Stimulated activated CD4-positive, alpha-beta T cell treated with anti-CD3 and anti-CD28 coated beads, Interleukin-4, amount 100 ng/mL, for 24 hours (primary cell): ENCODE measurements around the gene FYB2.
"Not testable (repeated sequence)": the region's sequence is repeated elsewhere in the genome, so short reads cannot be mapped to it uniquely, and the experiment has no call there.

ENCODE experiments used
- DNase-seq: peaks from one replicate; pipeline ENCODE4 v3.0.0-alpha.2; 2020

FYB2 gene

DNA sequence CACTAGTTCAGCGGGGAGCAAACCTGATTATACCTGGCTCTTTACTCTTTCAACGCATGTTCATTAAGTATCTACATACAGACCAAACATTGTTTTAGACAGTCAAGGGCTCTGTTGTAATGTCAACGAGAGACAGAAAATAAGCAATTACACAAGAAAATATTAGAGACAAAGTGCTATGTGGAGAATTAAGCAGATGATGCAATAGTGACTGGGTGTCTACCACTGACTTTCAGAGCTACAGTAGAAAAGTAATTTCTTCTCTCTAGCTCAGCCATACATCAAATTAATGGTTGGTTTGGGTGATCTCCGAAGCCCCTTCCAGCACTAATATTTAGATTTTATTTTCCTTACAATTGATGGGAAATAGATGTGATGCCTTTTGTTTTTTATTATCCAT is 23.3 kb downstream of the FYB2 start:
- no peak for DNase-seq

DNA sequence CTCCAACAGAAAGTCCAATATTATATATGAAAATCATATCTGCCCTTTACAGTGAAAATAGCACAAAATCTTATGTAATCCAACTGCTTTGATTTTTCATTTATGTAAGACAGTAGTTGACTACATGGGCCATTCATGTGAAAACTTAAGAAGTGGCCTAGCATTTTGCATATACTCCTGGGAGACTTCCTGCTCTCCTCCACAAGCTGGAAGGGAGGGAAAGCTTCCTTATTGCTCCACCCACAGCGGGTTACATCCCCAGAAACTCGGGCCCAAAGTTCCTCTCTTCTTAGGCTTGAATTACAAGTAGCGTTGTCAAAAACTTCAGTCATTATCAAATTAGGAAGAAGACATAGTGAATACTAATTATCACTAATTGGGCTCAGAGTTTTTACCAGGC is 29.2 kb downstream of the FYB2 start:
- no peak for DNase-seq

DNA sequence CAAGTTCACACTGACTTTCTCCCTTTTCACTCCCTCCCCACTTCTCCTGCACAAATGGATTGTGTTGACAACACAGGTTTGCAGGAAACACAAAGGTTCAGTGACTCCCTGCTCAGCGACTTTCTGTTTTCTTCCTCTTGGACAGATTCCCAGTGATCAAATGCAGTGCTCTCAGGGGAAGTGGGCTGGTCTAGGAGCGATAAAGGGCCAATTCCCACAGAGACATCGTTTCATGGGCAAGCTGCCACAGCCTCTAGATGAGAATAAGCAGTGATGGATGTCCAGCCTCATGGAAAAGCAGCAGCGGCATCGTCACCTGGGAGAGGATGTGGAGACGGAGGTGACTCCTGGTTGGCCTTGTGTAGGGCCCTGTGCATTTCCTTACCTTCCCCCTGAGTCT is 30.6 kb downstream of the FYB2 start:
- no peak for DNase-seq

DNA sequence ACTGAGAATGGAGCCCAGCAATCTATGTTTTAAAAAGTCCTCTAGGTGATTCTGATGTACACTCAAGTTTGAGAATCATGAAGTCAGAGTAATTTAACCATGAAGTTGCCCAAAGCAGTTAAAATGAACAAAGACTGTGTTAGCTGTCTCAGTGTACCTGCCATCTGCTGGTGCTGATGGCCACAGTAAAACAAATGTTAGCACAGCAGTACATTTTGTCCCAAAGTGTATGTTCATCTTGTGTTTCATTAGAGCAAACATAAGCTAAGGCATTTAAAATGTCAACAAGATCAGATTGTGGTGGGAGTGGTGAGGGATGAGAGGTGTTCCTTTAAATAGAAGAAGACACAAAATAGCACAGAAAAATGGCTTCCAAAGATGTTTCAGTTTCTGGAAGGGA is 31.1 kb downstream of the FYB2 start:
- no peak for DNase-seq

DNA sequence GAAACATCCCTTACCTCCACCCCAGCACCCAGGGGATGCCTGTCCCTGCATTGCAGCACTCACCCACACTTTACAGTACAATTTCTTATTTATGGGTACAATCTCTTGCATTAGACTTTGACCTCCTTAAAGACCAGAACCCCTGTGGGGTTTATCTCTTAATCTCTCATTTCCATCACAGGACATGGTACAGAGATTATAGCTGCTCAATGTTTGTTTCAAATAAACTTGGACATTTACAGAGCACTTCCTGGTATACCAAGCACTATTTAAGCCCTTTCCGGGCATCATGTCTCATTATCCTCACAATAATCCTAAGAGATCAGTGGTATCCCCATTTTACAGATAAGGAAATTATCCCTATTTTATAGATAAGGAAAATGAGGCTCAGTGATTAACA is 31.9 kb downstream of the FYB2 start:
- DNase-seq = no peak

DNA sequence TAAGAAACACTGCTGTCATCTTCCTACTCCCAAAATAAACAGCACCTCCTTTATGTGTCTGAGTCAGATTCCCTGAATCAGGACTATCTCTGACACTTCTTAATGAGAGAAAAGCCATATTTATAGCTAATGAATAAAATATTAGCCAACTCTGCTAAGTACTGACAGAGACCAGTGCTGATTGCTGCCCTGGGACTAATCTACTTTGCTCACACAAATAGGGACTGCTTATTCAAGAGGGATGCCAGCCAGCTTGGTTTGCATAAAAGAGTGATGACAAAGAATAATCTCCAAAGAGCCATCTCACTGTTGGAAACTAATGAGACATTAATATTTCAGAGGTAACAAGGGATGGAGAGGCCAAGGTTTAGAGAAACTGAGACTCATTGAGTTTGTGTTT is 36.4 kb downstream of the FYB2 start:
- DNase-seq = no peak

DNA sequence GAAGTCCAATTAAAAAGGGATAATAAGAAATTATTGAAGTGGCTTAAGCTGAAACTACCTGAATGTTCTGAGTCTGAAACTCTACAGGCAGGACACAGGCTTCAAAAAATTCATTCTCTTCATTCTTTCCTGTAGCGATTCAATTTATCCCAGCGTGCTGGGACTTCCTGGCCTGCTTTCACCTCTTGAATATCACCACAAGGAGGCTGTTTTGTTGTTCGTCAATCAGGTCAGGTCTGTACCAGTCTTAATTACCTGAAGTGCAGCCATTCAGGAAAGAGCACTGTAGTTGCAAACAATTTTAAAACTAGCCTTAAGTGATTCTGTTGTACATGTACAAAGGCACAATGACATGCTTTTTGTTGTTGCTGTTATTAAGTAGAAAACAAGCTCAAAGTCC is 38.4 kb downstream of the FYB2 start:
- DNase-seq = no peak

DNA sequence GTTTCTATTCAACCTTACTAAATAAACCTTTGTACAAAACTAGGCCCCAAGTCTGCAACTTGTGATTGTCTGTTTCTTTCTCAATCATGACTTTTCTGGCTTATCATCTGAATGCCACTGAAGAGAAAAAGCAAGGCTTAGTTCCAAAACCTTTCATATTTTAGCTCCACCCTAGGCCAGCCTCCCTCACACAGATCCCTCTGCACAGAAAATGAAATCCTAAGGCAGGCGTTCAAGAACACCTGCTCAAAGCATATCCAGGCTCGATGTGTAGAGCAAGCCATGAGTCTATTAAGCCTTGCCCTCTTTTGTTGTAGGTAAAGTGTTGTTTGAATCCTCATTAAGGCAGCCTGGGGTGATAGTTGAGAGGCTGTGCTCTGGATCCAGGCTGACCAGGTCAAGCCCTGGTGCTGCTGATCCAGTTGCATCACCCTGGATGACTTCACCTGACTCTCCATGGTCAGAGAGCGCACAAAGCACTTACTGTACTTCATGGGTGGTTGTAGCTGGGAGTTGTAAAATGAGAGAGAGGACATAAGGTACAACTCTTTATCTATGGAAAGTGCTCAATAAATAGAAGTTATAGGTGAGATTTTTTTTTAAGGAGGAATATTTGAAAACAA is 39.0 kb downstream of the FYB2 start:
- no peak for DNase-seq

DNA sequence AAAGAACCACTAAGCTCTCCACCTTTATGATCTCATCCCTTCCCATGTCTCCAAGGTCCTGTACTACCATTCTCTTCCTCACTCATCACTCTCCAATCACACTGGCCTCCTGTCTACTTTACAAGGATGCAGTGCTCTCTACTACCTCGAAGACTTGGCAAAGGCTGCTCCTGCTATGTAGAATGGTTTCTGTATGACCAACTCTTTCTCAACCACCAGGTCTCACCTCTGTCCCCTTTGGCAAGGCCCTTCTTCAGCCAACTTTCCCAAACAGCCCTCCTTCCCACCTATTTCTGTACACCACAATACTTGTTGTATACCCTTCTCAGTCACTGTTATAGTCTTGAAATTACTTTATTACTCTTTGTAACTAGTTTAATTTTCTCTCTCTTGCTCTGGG is 41.2 kb downstream of the FYB2 start:
- DNase-seq = no peak

DNA sequence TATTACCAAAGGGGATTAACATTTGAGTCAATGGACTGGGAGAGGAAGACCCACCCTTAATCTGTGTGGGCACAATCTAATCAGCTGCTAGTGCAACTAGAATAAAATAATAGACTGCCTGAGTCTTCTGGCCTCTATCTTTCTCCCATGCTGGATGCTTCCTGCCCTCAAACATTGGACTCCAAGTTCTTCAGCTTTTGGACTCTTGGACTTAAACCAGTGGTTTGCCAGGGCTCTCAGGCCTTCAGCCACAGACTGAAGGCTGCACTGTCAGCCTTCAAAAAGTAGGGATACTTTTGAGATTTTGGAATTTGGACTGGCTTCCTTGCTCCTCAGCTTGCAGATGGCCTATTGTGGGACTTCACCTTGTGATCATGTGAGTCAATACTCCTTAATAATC is 44.5 kb downstream of the FYB2 start:
- DNase-seq = not testable (repeated sequence)

DNA sequence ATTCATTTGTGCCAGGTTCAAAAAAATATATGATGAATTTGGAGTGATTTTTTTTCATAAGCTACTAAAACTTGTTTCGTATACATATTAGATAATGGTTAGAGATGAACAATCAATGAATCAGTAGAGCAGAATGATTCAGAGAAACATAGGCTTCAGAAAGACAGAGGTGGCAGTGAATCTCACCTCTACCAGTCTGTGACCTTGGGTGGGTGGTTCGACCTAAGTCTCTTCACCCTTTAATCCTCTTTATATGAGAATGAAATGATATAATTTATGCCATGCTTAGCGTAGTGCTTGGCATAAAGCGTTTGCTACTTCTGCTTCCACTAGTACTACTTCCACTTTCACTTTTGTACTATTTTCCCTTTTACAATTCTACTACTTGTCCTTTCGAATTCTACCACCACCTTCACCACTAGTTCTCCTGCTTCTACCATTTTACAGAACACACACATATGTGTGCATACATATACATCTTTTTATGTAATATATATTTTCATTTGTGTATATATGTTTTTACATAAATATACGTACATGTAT is 45.1 kb downstream of the FYB2 start:
- DNase-seq = no peak

DNA sequence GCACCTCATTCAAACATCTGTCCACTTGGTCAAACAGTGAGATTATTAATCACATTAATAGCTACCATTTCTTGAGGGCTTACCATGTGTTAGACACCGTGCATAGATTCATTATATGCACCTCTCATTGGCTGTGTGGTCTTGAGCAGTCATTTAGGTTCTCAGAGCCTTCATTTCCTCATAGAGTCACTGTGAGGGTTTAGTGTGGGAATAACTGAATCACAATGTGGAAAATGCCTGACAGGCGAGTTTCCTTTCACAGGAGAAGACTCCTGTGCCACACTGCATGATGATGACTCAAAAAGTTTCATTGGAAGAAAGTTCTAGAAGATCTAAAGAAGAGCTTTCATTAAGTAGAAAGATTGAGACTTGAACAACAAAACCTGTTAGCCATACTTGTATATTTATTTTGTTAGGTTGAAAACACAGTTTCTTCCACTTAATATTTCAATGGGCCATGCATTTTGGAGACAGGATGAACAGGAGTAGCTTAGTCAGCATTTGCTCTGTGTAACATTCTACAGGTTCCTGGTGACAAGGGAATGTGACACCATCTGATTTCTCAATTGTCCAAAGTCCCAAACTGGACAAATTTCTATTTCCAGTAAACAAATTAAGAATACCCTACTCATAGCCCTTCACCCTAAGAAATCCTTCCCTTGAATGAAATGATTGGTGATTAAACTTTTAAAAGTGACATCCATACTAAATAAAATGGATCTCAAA is 45.7 kb downstream of the FYB2 start:
- no peak for DNase-seq

DNA sequence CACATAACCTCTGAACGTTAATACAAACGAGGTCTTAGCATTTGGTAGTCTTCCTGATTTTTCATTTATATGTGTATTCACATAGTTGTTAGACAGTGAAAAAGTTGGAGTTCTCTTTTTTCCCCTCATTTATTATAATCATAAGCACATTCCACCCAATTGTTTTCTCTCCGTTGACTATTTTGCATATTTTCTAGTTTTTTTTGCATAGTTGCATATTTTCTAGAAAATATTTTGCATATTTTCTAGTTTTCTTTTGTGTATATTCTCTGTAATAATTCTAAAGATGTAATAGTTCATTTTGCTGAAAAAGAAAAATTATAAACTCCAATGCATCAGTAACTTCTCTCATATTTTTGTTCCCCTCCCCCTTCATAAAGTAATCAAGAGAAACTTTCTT is 47.5 kb downstream of the FYB2 start:
- DNase-seq = no peak

DNA sequence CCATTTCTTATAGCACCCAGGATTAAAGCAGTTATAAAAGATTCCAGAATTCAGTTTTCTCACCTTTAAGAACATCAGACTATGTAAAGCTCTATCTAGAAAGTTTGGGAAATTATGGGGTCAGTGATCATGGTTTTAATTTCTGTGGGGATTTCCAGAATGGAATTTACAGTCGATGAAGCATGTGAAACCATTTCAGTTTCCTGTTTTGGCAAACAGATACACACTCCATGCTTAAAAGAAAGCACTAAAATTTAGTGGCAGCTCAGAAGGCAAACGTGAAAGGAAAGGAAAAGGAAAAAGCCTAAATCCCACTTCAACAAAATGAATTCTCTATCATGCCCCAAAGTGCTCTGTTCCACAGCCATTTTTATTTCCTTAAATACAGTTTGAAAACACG is 60.4 kb downstream of the FYB2 start:
- no peak for DNase-seq

DNA sequence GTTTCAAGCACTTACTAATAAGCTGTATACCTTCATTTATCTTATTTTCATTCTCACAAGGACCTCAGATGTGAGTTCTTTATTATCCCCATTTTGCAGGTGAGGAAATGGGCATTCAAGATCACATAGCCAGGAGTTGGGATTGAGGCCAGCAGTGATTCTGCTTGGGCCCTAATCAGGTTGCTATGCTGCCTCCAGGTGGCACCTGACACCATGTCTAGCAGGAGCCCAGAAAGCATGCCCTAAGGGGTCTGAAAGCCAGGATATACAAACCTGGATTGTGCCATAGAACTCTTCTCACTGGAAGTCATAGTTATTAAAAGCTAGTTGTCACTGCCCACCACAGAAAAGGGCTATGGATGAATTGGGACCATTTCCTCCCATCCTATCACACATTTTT is 61.1 kb downstream of the FYB2 start:
- no peak for DNase-seq

DNA sequence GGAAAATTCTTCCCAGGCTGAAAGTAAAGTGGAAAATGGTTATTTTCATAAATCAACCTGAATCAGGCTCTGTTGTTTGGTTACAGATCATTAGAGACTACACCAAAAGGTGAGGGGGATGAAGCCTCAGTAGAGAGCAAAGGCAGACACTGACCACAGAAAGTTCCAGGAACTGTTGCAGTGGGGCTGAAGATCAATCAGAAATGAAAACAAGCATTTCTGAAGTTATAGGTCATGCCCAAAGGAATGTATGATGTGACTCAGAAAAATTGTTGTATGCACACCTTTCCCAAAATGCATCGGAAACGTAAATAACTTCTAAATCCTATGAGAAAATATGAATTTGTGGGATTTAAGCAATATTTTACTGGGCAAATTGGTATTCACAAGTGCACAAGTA is 63.3 kb downstream of the FYB2 start:
- no peak for DNase-seq

DNA sequence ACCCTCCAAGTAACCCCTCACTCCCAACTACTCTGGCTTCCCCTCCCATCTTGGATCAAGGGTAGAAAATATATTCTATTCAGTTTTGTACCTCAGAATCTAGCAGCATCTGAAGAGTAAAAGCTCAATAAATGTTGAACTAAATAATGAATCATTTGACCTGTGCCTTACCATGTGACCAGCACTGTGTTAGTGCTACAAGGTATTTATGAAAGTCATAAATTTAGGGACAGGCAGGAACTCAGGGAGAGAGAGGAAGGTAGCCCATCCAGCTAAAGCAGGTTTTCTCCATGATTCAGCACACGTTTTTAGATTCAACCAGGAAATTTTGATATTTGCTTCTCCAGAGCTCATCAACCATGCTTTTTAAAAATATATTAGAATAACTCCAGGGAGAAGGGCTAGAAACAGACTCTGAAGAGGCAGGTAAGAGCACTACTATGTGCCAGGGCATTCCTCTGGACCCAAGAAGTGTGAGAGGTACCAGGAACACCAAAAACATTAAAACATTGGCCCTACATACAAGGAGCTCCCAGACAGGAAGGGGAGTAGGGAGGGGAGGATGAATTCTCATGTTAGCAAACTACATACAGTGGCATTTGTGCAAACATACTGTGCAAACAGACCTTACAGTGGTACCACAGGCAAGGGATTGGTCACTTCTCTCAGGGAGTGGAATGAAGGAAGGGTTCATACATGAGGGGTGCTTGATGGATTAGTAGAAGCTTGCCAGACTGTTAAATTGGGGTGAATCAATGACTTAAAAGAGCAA is 64.3 kb downstream of the FYB2 start:
- DNase-seq = no peak

DNA sequence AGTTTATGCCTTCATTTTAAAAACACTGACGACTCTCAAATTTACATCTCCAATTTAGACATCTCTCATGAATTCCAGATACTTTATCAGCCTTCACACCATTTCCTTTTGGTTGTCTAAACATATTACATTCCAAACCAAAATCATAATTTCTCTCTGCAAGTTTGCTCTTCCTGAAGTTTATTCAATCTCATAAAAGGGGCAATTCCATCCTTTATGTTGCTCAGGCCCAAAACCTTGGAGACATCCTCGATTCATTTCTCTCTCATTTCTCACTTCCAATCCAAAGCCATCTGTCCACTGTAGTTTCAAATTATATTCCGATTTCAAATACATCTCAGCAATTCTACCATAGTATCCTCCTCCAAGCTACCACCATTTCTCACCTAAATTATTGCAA is 74.0 kb downstream of the FYB2 start:
- DNase-seq = no peak

DNA sequence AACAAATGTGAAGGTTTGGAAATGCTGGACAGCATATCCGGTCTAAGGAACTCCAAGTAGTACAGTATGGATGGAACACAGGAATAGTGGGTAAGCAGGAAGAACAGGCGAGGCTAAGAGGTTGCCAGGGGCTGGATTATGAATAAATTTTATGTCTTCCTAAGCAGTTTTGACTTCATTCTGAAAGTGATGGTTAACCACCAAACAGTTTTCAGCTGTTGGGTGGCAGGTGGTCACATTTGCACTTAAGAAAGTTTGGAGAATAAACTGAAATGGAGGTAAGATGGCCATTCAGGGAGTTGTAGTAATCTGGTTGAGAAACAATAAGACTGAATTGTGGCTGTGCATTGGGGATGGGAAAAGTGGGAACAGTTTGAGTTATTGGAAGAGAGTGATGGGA is 90.2 kb downstream of the FYB2 start:
- no peak for DNase-seq

DNA sequence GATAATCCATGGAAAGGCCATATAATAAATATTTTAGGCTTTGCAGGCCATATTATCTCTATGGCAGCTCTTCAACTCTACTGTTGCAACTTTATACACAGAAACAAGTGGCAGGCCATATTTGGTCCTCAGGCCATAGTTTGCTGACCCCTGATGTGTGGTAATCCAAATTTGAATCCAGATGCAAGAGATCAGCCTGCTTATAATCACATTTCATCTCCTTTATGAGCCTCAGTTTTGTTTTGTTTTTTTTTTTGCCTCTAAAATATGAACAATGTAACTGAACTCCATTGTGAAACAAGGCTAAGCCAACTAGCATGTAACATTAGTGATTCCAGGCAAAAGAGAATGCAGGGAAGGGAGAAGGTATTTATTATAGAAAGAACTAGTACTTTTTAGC is 92.5 kb downstream of the FYB2 start:
- no peak for DNase-seq

DNA sequence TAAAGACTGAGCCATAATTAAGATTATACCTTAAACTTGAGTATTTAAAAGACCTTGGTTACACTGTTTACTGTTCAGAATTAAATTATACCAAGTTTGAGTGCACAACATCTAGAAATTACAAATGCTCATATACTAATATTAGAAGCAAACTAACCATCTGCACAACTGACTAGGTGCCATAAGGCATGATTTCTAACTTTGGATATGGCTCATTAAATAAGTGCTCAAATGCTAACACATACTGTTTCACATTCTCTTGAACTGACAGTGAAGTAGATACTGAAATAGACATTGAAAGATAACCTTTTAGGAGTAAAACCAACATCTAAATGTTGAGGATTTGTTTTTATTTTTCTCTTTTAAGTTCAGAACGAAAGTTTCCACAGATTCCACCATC is 100.0 kb downstream of the FYB2 start:
- no peak for DNase-seq

DNA sequence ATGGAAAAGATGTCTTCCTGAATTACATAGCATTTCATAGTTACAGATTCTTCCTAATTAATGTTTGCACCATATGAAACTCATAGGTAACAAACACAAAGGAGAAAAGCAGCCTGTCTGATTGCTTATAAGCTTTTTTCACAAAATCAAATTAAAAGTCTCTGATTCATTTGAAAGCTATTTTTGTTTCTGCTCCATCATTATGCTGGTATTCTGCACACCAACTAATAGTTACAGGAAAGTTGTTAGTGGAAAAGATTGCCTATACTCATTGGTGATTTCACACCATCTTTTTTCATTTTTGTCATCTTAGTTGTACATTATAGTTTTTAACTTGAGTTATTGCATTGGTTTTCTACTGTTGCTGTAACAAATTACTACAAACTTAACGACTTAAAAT is 104.0 kb downstream of the FYB2 start:
- no peak for DNase-seq

DNA sequence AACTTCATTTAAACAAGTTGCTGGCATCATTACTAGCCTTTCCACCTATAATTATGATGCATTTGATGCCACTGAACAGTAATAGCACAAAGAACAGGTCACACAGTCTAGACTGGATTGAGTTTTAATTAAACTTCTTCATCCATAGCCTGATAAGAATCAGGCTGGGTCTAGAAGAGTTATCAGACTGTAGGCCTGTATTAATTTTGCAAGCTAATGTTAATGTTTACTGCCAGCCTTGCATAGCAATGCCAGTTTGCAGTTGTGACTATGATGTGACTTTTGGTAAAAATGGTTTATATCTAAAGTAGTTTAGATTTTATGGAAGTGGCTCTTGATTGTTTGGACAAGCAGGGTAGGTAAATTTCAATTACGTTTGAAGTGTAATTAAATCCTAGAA is 106.1 kb downstream of the FYB2 start:
- no peak for DNase-seq

DNA sequence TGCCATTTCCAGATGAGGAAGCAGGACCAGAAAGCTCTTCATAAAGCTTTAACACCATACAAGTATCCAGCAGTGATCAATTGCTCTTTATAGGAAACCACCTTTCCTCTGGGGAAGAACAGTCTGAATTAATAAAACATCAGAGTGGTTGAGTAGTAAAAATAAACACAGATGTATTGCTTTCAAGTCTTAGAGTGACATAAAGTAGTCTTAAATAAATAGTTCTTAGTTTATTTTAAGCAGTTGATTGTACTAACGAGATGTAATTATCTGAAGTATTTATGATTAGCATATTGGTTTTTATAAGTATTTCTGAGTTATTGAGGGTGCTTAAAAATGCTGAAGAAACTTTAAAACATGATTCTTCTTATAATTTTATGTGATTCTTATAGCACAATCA is 107.1 kb downstream of the FYB2 start:
- DNase-seq = no peak
